Liver (tissue), 9 donors: ENCODE results near the gene BAK1. TPM values are rescaled to one million over a fixed set of nuclear protein-coding genes. Genes with fewer than 3 reads are reported as not detected.

Experiments
- DNase-seq: peaks from one replicate; pipeline ENCODE4 v3.0.0-alpha.2; 2017; ENCODE audit warnings: low spot score
- H3K27ac ChIP-seq, 2 donors: one replicate each; pipeline ENCODE4 v1.7.0; 2013; ENCODE audit warnings: inconsistent platforms in 2 of 2, low read length in 2 of 2, control low read depth in 1 of 2, low read depth in 1 of 2, mild to moderate bottlenecking in 1 of 2
- H3K27me3 ChIP-seq, 4 donors: one replicate each; pipeline versions ENCODE4 v1.6.1 to v1.7.0; 2013; ENCODE audit warnings: low read length in 3 of 4, inconsistent platforms in 1 of 4, mild to moderate bottlenecking in 1 of 4, moderate library complexity in 1 of 4; ENCODE audit not compliant: control insufficient read depth in 4 of 4, insufficient read depth in 4 of 4
- H3K36me3 ChIP-seq, 4 donors: one replicate each; pipeline versions ENCODE4 v1.6.1 to v1.7.0; 2013; ENCODE audit warnings: low read length in 3 of 4, mild to moderate bottlenecking in 3 of 4, low read depth in 1 of 4, moderate library complexity in 1 of 4; ENCODE audit not compliant: control insufficient read depth in 4 of 4, insufficient read depth in 3 of 4
- H3K4me1 ChIP-seq, 4 donors: one replicate each; pipeline versions ENCODE4 v1.6.1 to v1.7.0; 2013; ENCODE audit warnings: low read length in 3 of 4, mild to moderate bottlenecking in 3 of 4, moderate library complexity in 1 of 4; ENCODE audit not compliant: control insufficient read depth in 4 of 4, insufficient read depth in 4 of 4
- H3K4me3 ChIP-seq, 3 donors: one replicate each; pipeline versions ENCODE4 v1.6.1 to v1.7.0; 2013; ENCODE audit warnings: low read length in 3 of 3, control low read depth in 1 of 3, low read depth in 1 of 3, mild to moderate bottlenecking in 1 of 3
- H3K9ac ChIP-seq, 2 donors: one replicate each; pipeline ENCODE4 v1.7.0; 2013; ENCODE audit warnings: low read length in 2 of 2, mild to moderate bottlenecking in 2 of 2, moderate library complexity in 2 of 2, control low read depth in 1 of 2, low read depth in 1 of 2
- H3K9me3 ChIP-seq, 4 donors: one replicate each; pipeline versions ENCODE4 v1.6.1 to v1.7.0; 2013; ENCODE audit warnings: low read length in 3 of 4; ENCODE audit not compliant: control insufficient read depth in 4 of 4
- EGR1 ChIP-seq, 2 donors: IDR thresholded peaks; 2 replicates each; pipeline ENCODE4 v1.6.1; 2016 to 2018; ENCODE audit warnings: antibody characterized with exemption in 2 of 2, low read depth in 2 of 2
- FOXA1 ChIP-seq: IDR thresholded peaks from 2 replicates; pipeline ENCODE4 v1.6.1; 2016; ENCODE audit warnings: antibody characterized with exemption
- FOXA2 ChIP-seq: IDR thresholded peaks from 2 replicates; pipeline ENCODE4 v1.6.1; 2016; ENCODE audit warnings: antibody characterized with exemption
- GABPA ChIP-seq, 2 donors: IDR thresholded peaks in 1 of 2; conservative IDR thresholded peaks in 1 of 2; 2 replicates each; pipeline ENCODE4 v1.6.1; 2016; ENCODE audit warnings: antibody characterized with exemption in 2 of 2, mild to moderate bottlenecking in 1 of 2, moderate library complexity in 1 of 2
- HNF4A ChIP-seq, 2 donors: conservative IDR thresholded peaks; 2 replicates each; pipeline ENCODE4 v1.6.1; 2016; ENCODE audit warnings: antibody characterized with exemption in 2 of 2, mild to moderate bottlenecking in 2 of 2
- HNF4G ChIP-seq: IDR thresholded peaks from 2 replicates; pipeline ENCODE4 v1.6.1; 2016; ENCODE audit warnings: antibody characterized with exemption
- NR2F2 ChIP-seq: IDR thresholded peaks from 2 replicates; pipeline ENCODE4 v1.6.1; 2016; ENCODE audit warnings: antibody characterized with exemption
- RAD21 ChIP-seq, 2 donors: IDR thresholded peaks; 2 replicates each; pipeline ENCODE4 v1.6.1; 2016; ENCODE audit warnings: antibody characterized with exemption in 2 of 2, mild to moderate bottlenecking in 2 of 2
- RXRA ChIP-seq, 2 donors: IDR thresholded peaks; 2 replicates each; pipeline ENCODE4 v1.6.1; 2017 to 2018; ENCODE audit warnings: antibody characterized with exemption in 2 of 2, mild to moderate bottlenecking in 1 of 2
- SP1 ChIP-seq: IDR thresholded peaks from 2 replicates; pipeline ENCODE4 v1.6.1; 2018; ENCODE audit warnings: antibody characterized with exemption, mild to moderate bottlenecking
- TAF1 ChIP-seq: conservative IDR thresholded peaks from 2 replicates; pipeline ENCODE4 v1.6.1; 2016; ENCODE audit warnings: antibody characterized with exemption, mild to moderate bottlenecking
- YY1 ChIP-seq: IDR thresholded peaks from 2 replicates; pipeline ENCODE4 v1.6.1; 2016; ENCODE audit warnings: antibody characterized with exemption, mild to moderate bottlenecking
- WGBS: extraction: QIAGEN DNeasy Blood & Tissue Kit; methylation state at CpG from one replicate; pipeline ENCODE4 v1.1.7; 2013; 5-methylcytosine and 5-hydroxymethylcytosine counted together
- polyA plus RNA-seq, 2 donors: library from polyadenylated mRNA; stranded (reverse) in 1 of 2; unstranded in 1 of 2; fragments of 200-250 nt in 1 of 2; fragments of >200 nt in 1 of 2; fragmentation: Nextera tagmentation in 1 of 2; extraction: Ambion mirVana in 1 of 2; gene quantifications; one replicate each; pipeline versions ENCODE4 v1.2.1 to v1.2.3, GENCODE V29; 2013 to 2015
- total RNA-seq, 2 donors: library from RNA; depleted of rRNA; stranded (reverse); fragments of >200 nt; gene quantifications; one replicate each; pipeline ENCODE4 v1.2.3, GENCODE V29; 2014
- TF ChIP-seq, protein P1 (sequence below): IDR thresholded peaks from 2 replicates; pipeline ENCODE4 v1.6.1; 2016; ENCODE audit warnings: antibody characterized with exemption
- TF ChIP-seq, protein P2 (sequence below): IDR thresholded peaks from 2 replicates; pipeline ENCODE4 v1.6.1; 2016; ENCODE audit warnings: antibody characterized with exemption
- TF ChIP-seq, protein P3 (sequence below): IDR thresholded peaks from 2 replicates; pipeline ENCODE4 v1.6.1; 2016; ENCODE audit warnings: antibody characterized with exemption, mild to moderate bottlenecking
- TF ChIP-seq, protein P4 (sequence below): fragments of 150-350 bp; IDR thresholded peaks from 2 replicates; pipeline ENCODE4 v1.5.1; 2017; ENCODE audit warnings: improper control_type of control experiment, low read depth, low read length; ENCODE audit not compliant: missing input control
- donor health status: healthy.
- donor health status: healthy.
- donor health status: healthy.
- donor health status: healthy.
- donor health status: healthy.

The BAK1 gene
- total and polyA plus RNA-seq, 4 donors: 2.4 to 8.7 (median 5.3) TPM

DNA sequence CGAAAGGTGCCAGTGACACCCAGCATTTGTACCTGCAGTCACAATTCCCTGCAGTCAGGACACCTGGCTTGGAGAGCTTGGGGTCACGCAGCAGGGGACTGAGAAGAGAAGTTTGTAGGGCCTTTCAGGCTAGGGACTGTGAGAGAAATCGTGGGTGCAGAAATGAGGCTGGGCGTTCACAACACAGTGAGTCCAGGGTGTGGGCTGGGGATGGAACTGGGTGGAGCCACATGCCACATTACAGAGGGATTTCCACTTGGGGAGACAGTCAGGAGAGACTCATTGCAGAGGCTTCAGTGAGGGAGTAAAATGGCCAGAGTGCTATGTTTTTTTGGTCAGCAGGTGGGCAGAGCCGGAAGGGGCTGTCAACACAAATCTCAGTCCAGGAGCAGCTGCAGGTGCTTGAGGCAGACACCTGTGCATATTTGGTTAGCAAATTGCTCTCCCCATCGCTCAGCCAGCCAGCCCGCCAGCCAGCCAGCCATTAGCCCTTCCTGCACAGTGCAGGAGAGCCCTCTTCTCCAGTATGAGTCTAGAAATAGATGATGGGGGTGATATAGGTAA lies 48.4 kb upstream of the BAK1 start (continued):
- TF ChIP-seq EGR1 (IDR thresholded peaks at IDR 0.05; ENCODE audit: low read depth in 2 of 2): no peak
- no peak for TF ChIP-seq NR2F2
- TF ChIP-seq, protein P1, sequence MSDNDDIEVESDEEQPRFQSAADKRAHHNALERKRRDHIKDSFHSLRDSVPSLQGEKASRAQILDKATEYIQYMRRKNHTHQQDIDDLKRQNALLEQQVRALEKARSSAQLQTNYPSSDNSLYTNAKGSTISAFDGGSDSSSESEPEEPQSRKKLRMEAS: no peak
- TF ChIP-seq RXRA (IDR thresholded peaks at IDR 0.05): no peak
- no peak for TF ChIP-seq HNF4G
- TF ChIP-seq TAF1: no peak
- TF ChIP-seq FOXA2: no peak
- no peak for TF ChIP-seq YY1
- TF ChIP-seq, protein P2, sequence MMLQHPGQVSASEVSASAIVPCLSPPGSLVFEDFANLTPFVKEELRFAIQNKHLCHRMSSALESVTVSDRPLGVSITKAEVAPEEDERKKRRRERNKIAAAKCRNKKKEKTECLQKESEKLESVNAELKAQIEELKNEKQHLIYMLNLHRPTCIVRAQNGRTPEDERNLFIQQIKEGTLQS: no peak
- no peak for TF ChIP-seq HNF4A (conservative IDR thresholded peaks at IDR 0.05)

GRCh38 chr6:33627876-33628275 lies 47.8 kb upstream of the BAK1 start:
- Histone ChIP-seq H3K9ac (no peak overlapping the region), H3K27me3 (peaks cover 0 to under 1% (median 0%) of the 10 kb centered on the region in 4 donors), H3K36me3 (no peaks in the 10 kb centered on the region), H3K9me3 (no peaks in the 10 kb centered on the region), H3K27ac (no peak overlapping the region), H3K4me1 (peaks cover 0 to 1% (median 0%) of the 10 kb centered on the region in 4 donors), H3K4me3 (no peak overlapping the region)
- no peak for TF ChIP-seq HNF4A (conservative IDR thresholded peaks at IDR 0.05)
- TF ChIP-seq YY1: no peak
- no peak for TF ChIP-seq EGR1 (IDR thresholded peaks at IDR 0.05; ENCODE audit: low read depth in 2 of 2)
- no peak for TF ChIP-seq NR2F2
- no peak for TF ChIP-seq FOXA2
- TF ChIP-seq, protein P3, sequence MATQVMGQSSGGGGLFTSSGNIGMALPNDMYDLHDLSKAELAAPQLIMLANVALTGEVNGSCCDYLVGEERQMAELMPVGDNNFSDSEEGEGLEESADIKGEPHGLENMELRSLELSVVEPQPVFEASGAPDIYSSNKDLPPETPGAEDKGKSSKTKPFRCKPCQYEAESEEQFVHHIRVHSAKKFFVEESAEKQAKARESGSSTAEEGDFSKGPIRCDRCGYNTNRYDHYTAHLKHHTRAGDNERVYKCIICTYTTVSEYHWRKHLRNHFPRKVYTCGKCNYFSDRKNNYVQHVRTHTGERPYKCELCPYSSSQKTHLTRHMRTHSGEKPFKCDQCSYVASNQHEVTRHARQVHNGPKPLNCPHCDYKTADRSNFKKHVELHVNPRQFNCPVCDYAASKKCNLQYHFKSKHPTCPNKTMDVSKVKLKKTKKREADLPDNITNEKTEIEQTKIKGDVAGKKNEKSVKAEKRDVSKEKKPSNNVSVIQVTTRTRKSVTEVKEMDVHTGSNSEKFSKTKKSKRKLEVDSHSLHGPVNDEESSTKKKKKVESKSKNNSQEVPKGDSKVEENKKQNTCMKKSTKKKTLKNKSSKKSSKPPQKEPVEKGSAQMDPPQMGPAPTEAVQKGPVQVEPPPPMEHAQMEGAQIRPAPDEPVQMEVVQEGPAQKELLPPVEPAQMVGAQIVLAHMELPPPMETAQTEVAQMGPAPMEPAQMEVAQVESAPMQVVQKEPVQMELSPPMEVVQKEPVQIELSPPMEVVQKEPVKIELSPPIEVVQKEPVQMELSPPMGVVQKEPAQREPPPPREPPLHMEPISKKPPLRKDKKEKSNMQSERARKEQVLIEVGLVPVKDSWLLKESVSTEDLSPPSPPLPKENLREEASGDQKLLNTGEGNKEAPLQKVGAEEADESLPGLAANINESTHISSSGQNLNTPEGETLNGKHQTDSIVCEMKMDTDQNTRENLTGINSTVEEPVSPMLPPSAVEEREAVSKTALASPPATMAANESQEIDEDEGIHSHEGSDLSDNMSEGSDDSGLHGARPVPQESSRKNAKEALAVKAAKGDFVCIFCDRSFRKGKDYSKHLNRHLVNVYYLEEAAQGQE: no peak
- TF ChIP-seq TAF1: no peak
- TF ChIP-seq, protein P4, sequence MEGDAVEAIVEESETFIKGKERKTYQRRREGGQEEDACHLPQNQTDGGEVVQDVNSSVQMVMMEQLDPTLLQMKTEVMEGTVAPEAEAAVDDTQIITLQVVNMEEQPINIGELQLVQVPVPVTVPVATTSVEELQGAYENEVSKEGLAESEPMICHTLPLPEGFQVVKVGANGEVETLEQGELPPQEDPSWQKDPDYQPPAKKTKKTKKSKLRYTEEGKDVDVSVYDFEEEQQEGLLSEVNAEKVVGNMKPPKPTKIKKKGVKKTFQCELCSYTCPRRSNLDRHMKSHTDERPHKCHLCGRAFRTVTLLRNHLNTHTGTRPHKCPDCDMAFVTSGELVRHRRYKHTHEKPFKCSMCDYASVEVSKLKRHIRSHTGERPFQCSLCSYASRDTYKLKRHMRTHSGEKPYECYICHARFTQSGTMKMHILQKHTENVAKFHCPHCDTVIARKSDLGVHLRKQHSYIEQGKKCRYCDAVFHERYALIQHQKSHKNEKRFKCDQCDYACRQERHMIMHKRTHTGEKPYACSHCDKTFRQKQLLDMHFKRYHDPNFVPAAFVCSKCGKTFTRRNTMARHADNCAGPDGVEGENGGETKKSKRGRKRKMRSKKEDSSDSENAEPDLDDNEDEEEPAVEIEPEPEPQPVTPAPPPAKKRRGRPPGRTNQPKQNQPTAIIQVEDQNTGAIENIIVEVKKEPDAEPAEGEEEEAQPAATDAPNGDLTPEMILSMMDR: no peak
- TF ChIP-seq, protein P2: no peak
- DNase-seq: no peak
- WGBS: 64% methylated on average over 5 of the region's 5 CpGs

DNA sequence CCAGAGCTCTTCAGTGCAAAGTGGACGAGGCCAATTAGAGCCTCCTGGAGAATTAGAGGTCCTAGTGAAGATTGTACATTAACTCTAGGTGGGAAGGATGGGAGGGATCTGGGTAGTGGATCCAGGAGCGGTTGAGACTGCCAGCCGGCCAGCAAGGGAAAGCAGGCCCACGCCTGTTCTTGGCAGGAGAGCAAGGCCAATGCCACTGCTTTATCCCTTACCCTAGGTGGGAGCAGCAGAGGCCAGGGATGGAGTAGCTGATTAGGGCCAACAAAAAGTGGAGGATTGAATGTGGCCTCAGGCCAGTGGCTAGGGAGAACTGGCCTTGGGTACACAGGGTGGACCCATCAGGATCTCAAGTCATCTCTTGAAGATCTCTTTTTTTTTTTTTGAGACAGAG lies 44.8 kb upstream of the BAK1 start:
- H3K27me3 ChIP-seq: no peaks in the 10 kb centered on the region
- TF ChIP-seq FOXA2 (no peak), YY1 (no peak), FOXA1 (no peak), SP1 (no peak), EGR1 (IDR thresholded peaks at IDR 0.05; ENCODE audit: low read depth in 2 of 2) (no peak), RAD21 (IDR thresholded peaks at IDR 0.05) (no peak), RXRA (IDR thresholded peaks at IDR 0.05) (no peak), TAF1 (no peak), GABPA (IDR thresholded peaks at IDR 0.05 in 1 of 2, conservative IDR thresholded peaks at IDR 0.05 in 1 of 2) (no peak), HNF4G (no peak)
- TF ChIP-seq, protein P1: no peak
- no peak overlapping the region for H3K27ac ChIP-seq
- H3K9me3 ChIP-seq: no peaks in the 10 kb centered on the region
- no peak overlapping the region for H3K4me3 ChIP-seq
- no peak overlapping the region for H3K9ac ChIP-seq
- H3K4me1 ChIP-seq: peaks cover 7 to 20% (median 10%) of the 10 kb centered on the region in 4 donors
- 85% methylated on average over 4 of the region's 4 CpGs for WGBS
- H3K36me3 ChIP-seq: no peaks in the 10 kb centered on the region
- no peak for DNase-seq
